ENCODE measurements around the gene DNASE1L2.

Gene DNASE1L2

DNA sequence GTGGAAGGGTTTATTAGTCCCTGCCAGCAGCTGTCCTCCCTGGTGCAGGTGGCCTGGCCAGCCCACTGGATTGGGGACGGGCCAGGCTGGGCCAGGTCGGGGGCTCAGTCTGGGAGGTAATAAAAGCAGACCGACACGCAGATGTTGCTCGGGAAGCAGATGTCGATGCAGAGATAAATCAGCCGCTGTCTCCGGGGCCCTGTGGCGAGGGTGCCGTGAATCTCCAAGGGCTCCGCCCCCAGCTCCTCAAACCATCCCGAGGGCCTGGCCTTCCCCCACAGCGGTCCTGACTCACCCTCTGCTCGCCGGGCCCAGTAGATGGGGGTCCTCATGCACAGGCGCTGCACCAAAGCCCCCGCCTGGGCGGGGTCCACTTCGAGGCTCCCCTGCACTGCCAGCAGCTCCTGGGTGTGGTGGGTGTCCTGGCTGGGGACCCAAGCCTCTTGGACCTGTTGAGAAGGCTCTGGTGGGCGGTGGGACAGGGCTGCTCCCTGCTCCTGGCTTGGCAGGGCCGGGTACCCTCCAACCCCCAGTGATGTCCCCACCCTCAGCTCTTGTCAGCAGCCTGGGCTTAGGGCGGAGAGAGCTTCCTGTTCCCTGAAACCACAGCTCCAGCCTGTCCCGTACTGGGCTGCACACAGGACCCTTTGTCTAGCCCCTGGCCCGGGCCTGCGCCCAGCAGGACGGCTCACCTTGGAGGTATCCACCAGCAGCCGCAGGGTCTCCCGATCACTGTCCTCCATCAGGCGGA is 26.8 kb upstream of the DNASE1L2 start:
- TF ChIP-seq, protein P1, sequence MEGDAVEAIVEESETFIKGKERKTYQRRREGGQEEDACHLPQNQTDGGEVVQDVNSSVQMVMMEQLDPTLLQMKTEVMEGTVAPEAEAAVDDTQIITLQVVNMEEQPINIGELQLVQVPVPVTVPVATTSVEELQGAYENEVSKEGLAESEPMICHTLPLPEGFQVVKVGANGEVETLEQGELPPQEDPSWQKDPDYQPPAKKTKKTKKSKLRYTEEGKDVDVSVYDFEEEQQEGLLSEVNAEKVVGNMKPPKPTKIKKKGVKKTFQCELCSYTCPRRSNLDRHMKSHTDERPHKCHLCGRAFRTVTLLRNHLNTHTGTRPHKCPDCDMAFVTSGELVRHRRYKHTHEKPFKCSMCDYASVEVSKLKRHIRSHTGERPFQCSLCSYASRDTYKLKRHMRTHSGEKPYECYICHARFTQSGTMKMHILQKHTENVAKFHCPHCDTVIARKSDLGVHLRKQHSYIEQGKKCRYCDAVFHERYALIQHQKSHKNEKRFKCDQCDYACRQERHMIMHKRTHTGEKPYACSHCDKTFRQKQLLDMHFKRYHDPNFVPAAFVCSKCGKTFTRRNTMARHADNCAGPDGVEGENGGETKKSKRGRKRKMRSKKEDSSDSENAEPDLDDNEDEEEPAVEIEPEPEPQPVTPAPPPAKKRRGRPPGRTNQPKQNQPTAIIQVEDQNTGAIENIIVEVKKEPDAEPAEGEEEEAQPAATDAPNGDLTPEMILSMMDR (conservative IDR thresholded peaks at IDR 0.05) = no peak
- no peak overlapping the region for H3K27ac ChIP-seq

DNA sequence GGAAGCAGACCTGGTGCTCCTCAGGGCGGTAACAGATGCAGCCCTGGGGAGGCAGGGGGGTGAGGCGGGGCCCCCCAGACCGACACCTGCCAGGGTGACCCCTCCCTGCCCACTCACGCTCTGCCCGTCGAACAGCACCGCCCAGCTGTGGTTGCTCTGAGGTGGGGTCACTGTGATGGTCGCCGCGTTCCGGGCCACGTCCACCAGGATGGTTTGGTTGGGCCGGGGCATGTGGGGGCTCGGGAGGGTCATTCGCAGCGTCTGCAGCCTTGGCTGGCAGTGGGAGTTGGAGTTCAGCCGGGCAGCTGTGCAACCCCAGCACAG is 26.3 kb upstream of the DNASE1L2 start:
- TF ChIP-seq, protein P1 (conservative IDR thresholded peaks at IDR 0.05) = no peak

GRCh38 chr16:2210386-2211365 is 25.6 kb upstream of the DNASE1L2 start, which contains the start of gene BRICD5:
TSS of gene BRICD5 (minus strand) at chr16:2210863. CDS start at chr16:2210833, 30 bp downstream.
- TF ChIP-seq, protein P1 (conservative IDR thresholded peaks at IDR 0.05) = no peak
- H3K27ac ChIP-seq = peak within 1 kb of the TSS; percentile 75

More for the DNA sequence above, 26.3 kb upstream of the DNASE1L2 start:
- H3K27ac ChIP-seq = no peak overlapping the region

- H3K27ac ChIP-seq = peak overlapping the region; percentile 75
- TF ChIP-seq, protein P1 (conservative IDR thresholded peaks at IDR 0.05) = no peak
Measured at GRCh38 chr16:2211923-2212347, 24.3 kb upstream of the DNASE1L2 start.

DNA sequence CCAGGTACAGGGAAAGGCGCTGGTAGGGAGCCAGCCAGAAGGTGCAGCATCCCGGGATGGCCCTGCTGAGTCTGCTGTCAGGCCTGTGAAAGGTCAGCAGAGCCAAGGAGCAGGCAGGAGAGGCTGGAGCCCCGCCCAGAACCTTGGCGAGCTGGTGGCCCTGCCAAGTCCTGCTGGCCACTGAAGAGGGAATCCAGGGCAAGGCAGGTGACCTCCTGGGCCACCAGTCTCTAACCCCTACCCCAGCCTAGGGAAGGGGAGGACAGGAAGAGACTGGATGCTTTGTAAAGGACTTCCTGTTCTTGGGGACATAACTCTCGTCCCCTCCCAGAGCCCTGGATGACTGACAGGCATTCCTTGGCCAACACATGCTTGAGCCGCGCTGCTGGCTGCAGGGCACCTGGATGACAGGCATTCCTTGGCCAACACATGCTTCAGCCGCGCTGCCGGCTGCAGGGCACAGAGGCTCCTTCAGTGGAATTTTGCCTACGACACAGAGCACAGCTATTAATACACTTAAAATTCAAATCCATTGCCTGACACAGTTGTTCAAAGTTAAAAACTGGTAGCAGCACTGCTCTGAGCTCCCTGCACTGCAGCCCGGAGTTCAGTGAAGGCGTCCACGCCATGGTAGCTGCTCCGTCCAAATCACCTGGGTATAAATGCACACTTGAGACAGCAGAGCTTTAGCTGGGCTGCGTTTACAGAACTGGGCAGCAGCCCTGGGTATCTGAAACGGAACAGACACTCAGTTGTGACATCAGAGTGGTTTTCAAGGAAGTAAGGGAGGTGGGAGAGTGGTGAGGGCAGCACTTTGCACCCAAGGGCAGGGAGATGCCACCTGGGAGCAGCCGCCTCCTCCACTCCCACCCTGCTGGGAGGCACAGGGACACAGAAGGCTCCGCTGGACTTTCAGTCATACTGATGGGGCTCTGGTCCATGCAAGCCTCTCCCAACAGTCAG is 23.6 kb upstream of the DNASE1L2 start:
- peak overlapping the region; percentile 75 for H3K27ac ChIP-seq
- TF ChIP-seq, protein P1 (conservative IDR thresholded peaks at IDR 0.05) = no peak

DNA sequence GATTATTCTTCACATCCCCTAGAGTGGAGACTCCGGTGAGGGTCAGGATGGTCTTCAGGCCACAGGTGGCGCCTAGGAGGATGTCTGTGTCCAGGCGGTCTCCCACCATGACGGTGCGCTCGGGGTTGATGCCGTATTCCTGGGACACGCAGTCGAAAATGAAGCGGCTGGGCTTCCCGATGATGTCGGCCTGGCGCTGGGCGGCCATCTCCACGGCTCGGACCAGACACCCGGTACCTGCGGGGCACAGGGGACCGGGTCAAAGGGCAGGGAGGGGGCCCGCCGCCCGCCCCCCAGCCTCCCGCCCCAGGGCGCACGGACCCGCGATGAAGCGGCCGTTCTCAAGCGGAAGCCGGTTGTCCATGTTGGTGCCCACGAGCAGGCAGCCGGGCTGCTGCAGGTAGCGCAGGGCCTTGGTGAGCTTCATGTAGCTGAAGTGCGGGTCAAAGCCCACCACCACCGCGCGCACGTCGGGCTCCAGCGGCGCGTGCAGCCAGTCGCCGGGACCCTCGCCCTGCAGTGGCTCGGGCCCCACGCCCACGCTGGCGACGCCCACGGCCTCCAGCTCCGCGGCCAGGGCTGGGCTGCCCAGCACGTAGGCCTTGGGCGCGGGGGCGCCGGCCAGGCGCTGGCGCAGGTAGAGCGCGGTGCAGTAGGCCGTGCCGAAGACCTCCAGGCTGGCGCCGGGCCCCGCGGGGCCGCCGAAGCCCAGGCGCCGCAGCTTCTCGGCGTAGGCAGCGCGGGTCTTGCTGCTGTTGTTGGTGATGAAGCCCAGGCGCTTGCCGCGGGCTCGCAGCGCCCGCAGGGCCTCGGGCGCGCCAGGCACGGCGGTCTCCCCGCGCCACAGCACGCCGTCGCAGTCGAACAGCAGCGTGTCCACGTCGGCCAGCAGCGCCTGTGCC is 22.2 kb upstream of the DNASE1L2 start:
- TF ChIP-seq, protein P1 (conservative IDR thresholded peaks at IDR 0.05) = no peak
- H3K27ac ChIP-seq = peak overlapping the region; percentile 75
